ENCODE results near the gene BMPR1B.

GRCh38 chr4:95193391-95194224 is 435.9 kb downstream of the BMPR1B start:
- TF ChIP-seq POLR2A (IDR thresholded peaks at IDR 0.05; ENCODE audit: control extremely low read depth in 1 of 2, low read depth in 2 of 2, low read length in 2 of 2) (no peak), JUN (IDR thresholded peaks at IDR 0.05; ENCODE audit: low read depth, low read length) (no peak), MAFK (IDR thresholded peaks at IDR 0.05; ENCODE audit: low read depth, low read length) (no peak), RXRA (IDR thresholded peaks at IDR 0.05; ENCODE audit: insufficient read depth, low read depth, low read length) (no peak), CTCF (IDR thresholded peaks at IDR 0.05; ENCODE audit: control extremely low read depth in 1 of 3, insufficient read depth in 1 of 3, low read depth in 1 of 3, low read length in 3 of 3) (no peak), ZNF274 (IDR thresholded peaks at IDR 0.05; ENCODE audit: borderline replicate concordance, extremely low read depth, low read length) (no peak)

Measured in H1 (cell line).